HG03095 (cell line): Measurements from ENCODE around the gene CAD.

Experiments
- ATAC-seq: cut with Tn5 transposase; IDR thresholded peaks from one replicate; pipeline ENCODE4 v1.9.1; 2021; ENCODE audit warnings: moderate library complexity; ENCODE audit not compliant: unreplicated experiment

Gene CAD

DNA sequence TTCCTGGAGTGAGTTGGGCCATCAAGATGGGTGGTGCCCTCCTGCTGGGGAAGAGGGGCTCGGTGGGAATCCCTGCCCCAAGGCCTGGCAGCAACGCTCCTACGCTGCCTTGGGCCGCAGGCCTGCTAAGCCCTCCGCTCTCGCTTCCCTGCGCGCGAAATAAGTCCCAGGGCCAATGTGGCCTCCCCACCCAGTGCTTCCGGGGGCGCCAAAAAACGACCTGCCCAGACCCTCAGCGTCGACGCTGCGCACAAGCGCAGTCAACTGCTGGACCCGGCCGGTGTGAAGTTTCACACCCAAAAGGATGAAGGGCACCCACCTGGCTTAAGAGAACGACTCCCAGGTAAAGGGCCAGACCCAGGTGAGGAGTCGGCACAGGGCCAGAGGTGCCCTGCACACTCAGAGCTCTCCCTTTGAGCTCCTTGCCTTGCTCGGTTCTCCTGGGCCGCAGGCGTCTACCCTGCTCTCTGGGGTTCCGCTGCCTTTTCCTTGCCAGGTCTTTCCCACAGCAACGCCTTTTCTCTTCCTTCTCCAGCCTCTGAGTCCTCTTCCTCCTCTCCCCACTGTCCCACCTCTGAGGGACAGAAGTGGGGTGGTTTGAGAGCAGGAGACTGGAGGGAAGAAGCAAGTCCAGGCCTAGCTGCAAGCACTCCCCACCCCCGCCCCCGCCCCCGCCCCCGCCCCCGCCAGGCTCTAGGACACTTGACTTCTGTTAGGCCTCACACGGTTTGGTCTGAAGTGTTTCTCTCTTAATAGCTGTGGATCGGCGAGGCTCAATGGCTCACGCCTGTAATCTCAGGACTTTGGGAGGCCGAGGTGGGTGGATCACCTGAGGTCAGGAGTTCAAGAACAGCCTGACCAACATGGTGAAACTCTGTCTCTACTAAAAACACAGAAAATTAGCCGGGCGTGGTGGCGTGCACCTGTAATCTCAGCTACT is 58.3 kb downstream of the CAD start, which contains the start of gene DNAJC5G:
Gene DNAJC5G, plus strand, starts transcription at position 223 of the 940 bp plus-strand sequence. CDS start 1,296 bp downstream, outside the sequence.
- ATAC-seq: no peak

DNA sequence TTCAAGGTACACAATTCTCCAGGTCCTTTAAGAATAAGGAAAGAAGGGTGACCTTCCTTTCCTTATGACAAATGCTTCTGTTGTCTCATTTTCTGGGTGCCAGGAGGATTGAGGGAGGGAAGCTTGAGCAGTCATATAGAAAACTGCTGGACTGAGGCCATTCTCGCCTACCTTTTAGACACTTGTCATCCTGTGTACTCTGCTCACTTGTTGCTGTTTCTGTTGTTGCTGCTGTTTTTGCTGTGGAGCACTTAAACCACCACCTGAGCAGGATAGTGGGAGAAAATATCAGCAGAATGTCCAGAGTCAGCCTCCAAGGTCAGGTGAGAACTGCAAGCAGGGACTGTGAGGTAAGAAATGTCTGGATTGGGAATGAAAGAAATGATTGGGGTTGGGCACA is 60.8 kb downstream of the CAD start:
- no peak for ATAC-seq

- ATAC-seq: no peak
Measured at GRCh38 chr2:27280826-27281225, 63.7 kb downstream of the CAD start.

DNA sequence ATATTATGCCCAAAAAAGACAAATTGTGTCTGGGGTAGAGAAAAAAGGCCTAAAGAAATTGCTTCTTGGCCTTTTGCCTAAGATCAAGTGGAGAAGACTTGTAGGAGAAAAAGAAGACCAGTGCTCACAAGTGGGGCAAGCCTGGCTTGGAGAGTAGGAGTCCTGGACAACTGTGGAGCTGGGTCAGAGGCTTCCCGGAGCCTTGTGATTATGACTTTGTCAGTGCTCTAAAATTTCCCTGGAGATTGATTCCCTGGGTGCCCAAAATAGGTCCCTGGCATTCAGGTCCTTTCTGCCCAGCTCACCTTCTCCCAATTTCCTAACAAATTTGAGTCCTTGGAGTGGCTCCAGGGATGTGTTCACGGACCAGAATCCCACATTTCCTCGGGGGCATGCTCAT is 64.3 kb downstream of the CAD start:
- ATAC-seq: no peak

- ATAC-seq: no peak
Measured at GRCh38 chr2:27281855-27282559, 64.8 kb downstream of the CAD start, which contains the start of gene TRIM54. Gene TRIM54, plus strand, starts transcription at chr2:27282429. Its CDS starts 303 bp downstream, at chr2:27282732.

DNA sequence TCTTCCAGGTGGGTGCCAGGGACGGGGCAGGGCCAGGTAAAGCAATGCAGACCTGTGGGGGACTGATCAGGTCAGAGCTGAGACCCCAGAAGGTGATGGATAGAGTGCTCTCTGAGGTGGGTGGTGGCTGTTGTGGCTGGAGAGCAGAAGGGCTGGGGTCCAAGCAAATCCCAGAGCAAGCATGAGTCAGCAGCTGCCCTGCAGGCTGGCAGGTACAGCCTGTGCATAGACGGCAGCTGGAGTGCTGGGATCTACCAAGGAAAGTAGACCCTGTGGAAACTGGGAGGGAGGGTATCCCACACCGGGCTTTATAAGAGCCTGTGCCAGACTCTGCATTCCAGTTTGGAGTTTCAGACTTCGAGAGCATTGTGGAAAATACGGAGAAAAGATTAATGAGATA is 65.7 kb downstream of the CAD start:
- no peak for ATAC-seq

DNA sequence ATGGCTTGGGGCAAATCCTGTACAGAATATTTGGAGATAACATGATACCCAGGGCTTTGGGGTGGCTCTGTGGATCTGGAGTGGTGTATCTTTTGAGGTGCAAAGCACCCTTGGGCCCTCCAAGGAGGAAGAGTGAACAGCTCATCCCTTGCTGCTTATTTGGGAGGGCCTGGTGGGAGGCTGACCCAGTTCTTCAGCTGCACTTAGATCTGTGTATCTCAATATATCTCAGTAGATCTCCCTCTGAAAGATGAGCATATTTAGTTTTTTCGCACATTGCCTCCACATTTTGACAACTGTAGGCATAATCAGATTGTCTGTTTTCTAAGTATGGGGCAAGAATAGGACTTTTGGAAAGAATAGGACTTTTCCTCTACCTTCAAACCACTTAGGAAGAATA is 67.8 kb downstream of the CAD start:
- no peak for ATAC-seq

DNA sequence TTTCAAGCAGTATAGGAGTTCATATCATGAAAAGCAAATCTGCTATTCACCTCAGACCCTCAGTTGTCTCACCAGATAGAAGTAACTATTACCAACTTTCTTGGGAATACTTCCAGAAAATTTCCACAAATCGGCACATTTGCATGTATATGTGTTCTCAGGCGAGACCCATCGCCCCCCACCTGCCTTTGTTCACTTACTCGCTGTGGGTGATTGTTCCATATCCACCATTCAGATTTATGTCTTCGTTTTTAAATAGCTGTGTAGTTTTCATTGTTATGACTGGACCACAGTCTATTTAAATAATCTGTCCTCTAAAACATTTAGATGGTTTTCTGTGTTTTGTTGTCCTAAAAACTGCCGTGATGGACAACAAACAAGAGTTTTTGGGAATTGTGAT is 68.3 kb downstream of the CAD start:
- no peak for ATAC-seq

DNA sequence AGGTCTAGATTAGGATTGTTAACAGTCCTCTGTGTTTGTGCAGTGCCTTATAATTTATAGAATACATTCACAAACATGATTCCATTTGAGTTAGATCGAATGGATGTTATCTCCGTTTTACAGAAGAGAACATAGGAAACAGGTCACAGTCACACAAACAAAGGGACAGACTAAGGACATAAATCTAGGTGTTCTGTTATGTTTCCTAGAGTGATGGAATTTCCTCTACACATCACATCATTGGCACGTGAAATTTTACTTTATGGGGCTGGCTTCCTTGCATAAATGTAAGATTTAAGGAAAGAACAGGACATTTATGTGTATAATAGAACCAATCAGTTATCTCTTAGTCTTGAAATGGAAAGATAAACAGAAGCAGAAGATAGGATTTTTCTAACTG is 71.4 kb downstream of the CAD start:
- ATAC-seq: no peak

DNA sequence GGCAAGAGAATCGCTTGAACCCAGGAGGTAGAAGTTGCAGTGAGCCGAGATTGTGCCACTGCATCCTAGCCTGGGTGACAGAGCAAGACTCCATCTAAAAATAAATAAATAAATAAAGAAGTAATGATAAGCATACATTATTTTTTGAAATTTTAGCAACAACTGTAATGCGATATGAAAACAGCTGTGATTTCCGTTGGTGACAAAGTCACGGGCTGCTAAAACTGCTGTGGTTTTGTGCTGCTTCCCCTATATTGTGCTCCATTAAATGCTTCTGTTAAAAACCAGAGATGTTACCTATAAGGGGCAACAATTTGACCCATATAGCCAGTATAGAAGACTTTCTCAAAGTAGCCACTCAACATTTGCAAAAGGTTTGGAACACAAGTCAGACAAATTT is 73.4 kb downstream of the CAD start:
- ATAC-seq: no peak

DNA sequence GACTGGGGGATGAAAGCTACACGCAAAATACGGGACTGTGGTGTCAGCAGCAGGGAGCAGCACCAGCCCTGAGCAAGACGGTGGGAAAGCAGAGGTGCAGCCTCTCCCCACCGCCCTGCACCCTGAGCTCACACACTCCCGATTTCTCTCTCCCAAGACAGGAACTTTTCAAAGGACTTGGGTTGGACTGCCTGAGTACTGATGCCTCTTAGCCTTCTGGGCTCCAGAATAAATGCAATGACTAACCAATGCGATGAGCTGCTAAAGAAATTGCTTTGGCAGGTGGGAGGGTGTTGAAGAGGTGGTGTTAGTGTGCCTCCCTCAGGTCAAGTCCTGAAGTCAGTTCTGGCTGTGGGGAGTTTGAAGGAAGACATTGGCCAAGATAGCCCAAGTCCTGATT is 74.7 kb downstream of the CAD start:
- ATAC-seq: no peak
